Neutrophil (primary cell): ENCODE measurements around the gene PER1.
"Not testable (repeated sequence)": the region's sequence is repeated elsewhere in the genome, so short reads cannot be mapped to it uniquely, and the experiment has no call there.

Experiments
- H3K27ac ChIP-seq: fragments of 200-600 bp; sonication (generic); 2 replicates; pipeline ENCODE4 v1.5.1; 2016; ENCODE audit warnings: mild to moderate bottlenecking, moderate library complexity
- H3K27me3 ChIP-seq: fragments of 200-600 bp; sonication (generic); 2 replicates; pipeline ENCODE4 v1.6.0; 2016; ENCODE audit warnings: mild to moderate bottlenecking
- H3K36me3 ChIP-seq: fragments of 200-600 bp; sonication (generic); 2 replicates; pipeline ENCODE4 v1.5.1; 2017
- H3K4me1 ChIP-seq, 2 experiments: fragments of 200-600 bp in 1 of 2; sonication (generic) in 1 of 2; 1 replicate in 1 of 2; 2 replicates in 1 of 2; pipeline versions ENCODE4 v1.5.1 to v1.6.1; 2013 to 2016; ENCODE audit warnings: low read depth in 1 of 2, low read length in 1 of 2, mild to moderate bottlenecking in 1 of 2, moderate library complexity in 1 of 2; ENCODE audit not compliant: control insufficient read depth in 1 of 2, insufficient read depth in 1 of 2
- H3K4me3 ChIP-seq, 2 experiments: fragments of 200-600 bp in 1 of 2; sonication (generic) in 1 of 2; 1 replicate in 1 of 2; 2 replicates in 1 of 2; pipeline ENCODE4 v1.5.1; 2013 to 2016; ENCODE audit warnings: low read depth in 1 of 2, low read length in 1 of 2, mild to moderate bottlenecking in 1 of 2, moderate library complexity in 1 of 2
- H3K9me3 ChIP-seq: fragments of 200-600 bp; sonication (generic); 2 replicates; pipeline ENCODE4 v1.5.1; 2016
- CTCF ChIP-seq: fragments of 200-600 bp; sonication (generic); IDR thresholded peaks from 2 replicates; pipeline ENCODE4 v1.5.1; 2016; ENCODE audit warnings: antibody characterized with exemption

The PER1 gene

GRCh38 chr17:8116776-8117175 is 35.4 kb downstream of the PER1 start:
- Histone ChIP-seq H3K9me3 (no peaks in the 10 kb centered on the region), H3K27ac (no peak overlapping the region), H3K4me1 (peaks cover 45 to 48% of the 10 kb centered on the region in 2 experiments), H3K27me3 (peaks cover 100% of the 10 kb centered on the region), H3K4me3 (no peak overlapping the region), H3K36me3 (no peaks in the 10 kb centered on the region)
- TF ChIP-seq CTCF, result no peak

- TF ChIP-seq CTCF, result no peak
Observed at GRCh38 chr17:8110907-8111306, 41.3 kb downstream of the PER1 start.

GRCh38 chr17:8110456-8110804 is 41.8 kb downstream of the PER1 start:
- Histone ChIP-seq H3K4me1 (peaks cover 5 to 8% of the 10 kb centered on the region in 2 experiments), H3K36me3 (no peaks in the 10 kb centered on the region), H3K27me3 (peaks cover 89% of the 10 kb centered on the region), H3K4me3 (peak overlapping the region in 1 of 2 experiments; percentile 38), H3K9me3 (no peaks in the 10 kb centered on the region), H3K27ac (no peak overlapping the region)
- TF ChIP-seq CTCF, result no peak

More at GRCh38 chr17:8110907-8111306, 41.3 kb downstream of the PER1 start:
- H3K36me3 ChIP-seq, result no peaks in the 10 kb centered on the region
- no peaks in the 10 kb centered on the region for H3K9me3 ChIP-seq
- no peak overlapping the region for H3K4me3 ChIP-seq
- peaks cover 93% of the 10 kb centered on the region for H3K27me3 ChIP-seq
- peaks cover 5 to 8% of the 10 kb centered on the region in 2 experiments for H3K4me1 ChIP-seq
- no peak overlapping the region for H3K27ac ChIP-seq

GRCh38 chr17:8109661-8110455 is 42.3 kb downstream of the PER1 start:
- peaks cover 89% of the 10 kb centered on the region for H3K27me3 ChIP-seq
- H3K9me3 ChIP-seq, result no peaks in the 10 kb centered on the region
- no peak overlapping the region for H3K27ac ChIP-seq
- H3K4me1 ChIP-seq, result peaks cover 5 to 8% of the 10 kb centered on the region in 2 experiments
- peak; percentile 69 for TF ChIP-seq CTCF
- H3K36me3 ChIP-seq, result no peaks in the 10 kb centered on the region
- H3K4me3 ChIP-seq, result peak overlapping the region; percentile 12 to 38

- Histone ChIP-seq H3K36me3 (no peaks in the 10 kb centered on the region), H3K27me3 (peaks cover 89% of the 10 kb centered on the region), H3K4me1 (peaks cover 5 to 8% of the 10 kb centered on the region in 2 experiments), H3K27ac (no peak overlapping the region), H3K9me3 (no peaks in the 10 kb centered on the region), H3K4me3 (no peak overlapping the region)
- TF ChIP-seq CTCF, result no peak
Observed at GRCh38 chr17:8108972-8109660, 43.1 kb downstream of the PER1 start.

GRCh38 chr17:8106980-8107379 is 45.2 kb downstream of the PER1 start:
- H3K4me1 ChIP-seq, H3K4me3 ChIP-seq, H3K27ac ChIP-seq, H3K9me3 ChIP-seq, H3K36me3 ChIP-seq: not testable (repeated sequence)
- H3K27me3 ChIP-seq, result peaks cover 67% of the 10 kb centered on the region
